HepG2 (cell line): Measurements from ENCODE around the gene TRDMT1. TPM values are rescaled to one million over a fixed set of nuclear protein-coding genes. Genes with fewer than 3 reads are reported as not detected.

Experiments
- ATAC-seq: fragments of 200-7000 bp; cut with Tn5 transposase; 3 replicates; pipeline ENCODE4 v1.9.1; 2020; ENCODE audit warnings: mild to moderate bottlenecking, moderate library complexity
- BruUV-seq: library from RNA; stranded (reverse); fragments of 400-500 nt; replicated peaks from 2 replicates; lab custom pipeline; 2021; lab: Mats Ljungman, UMichigan
- CTCF ChIA-PET: fragments of 300-600 bp; formaldehyde crosslinking; extraction: SDS; loops from one replicate; lab custom pipeline; 2021; ENCODE audit warnings: low total read pairs, inconsistent platforms, low intra/inter-chr PET ratio; lab: Yijun Ruan, JAX
- POLR2A ChIA-PET: fragments of 350-600 bp; sonication (Branson Sonifier 250); formaldehyde crosslinking; loops from one replicate; lab custom pipeline; 2020; ENCODE audit warnings: antibody characterized with exemption, inconsistent platforms; lab: Yijun Ruan, JAX
- DNase-seq: peaks from one replicate; pipeline ENCODE4 v3.0.0-alpha.2; 2015; ENCODE audit warnings: low spot score
- FAIRE-seq: peaks from 3 replicates; lab custom pipeline; 2011; peaks lifted over from hg19 to GRCh38; lab: Jason Lieb, UNC
- H2AFZ ChIP-seq: one replicate; pipeline ENCODE4 v1.6.1; 2011; ENCODE audit warnings: low read length, inconsistent platforms
- H3K27ac ChIP-seq: fragments of 300-600 bp; 3 replicates; pipeline ENCODE4 v1.8.0; 2011; ENCODE audit warnings: mixed run types, mild to moderate bottlenecking, mixed read lengths, low read length, inconsistent platforms; ENCODE audit not compliant: insufficient read depth; ENCODE audit errors: extremely low read length
- H3K27me3 ChIP-seq, 2 experiments: fragments of 200-600 bp in 1 of 2; 2 replicates in 1 of 2; 3 replicates in 1 of 2; pipeline versions ENCODE4 v1.6.0 to v1.8.0; 2011; ENCODE audit warnings: low read length in 2 of 2, mild to moderate bottlenecking in 2 of 2, moderate library complexity in 2 of 2, inconsistent platforms in 1 of 2; ENCODE audit not compliant: insufficient read depth in 2 of 2, control insufficient read depth in 1 of 2
- H3K36me3 ChIP-seq, 2 experiments: fragments of 200-600 bp in 1 of 2; replicated peaks in 1 of 2; 2 replicates in 1 of 2; 3 replicates in 1 of 2; pipeline versions ENCODE4 v1.5.1 to v1.8.0; 2011; ENCODE audit warnings: low read length in 2 of 2, inconsistent platforms in 1 of 2; ENCODE audit not compliant: insufficient read depth in 2 of 2, control insufficient read depth in 1 of 2
- H3K4me1 ChIP-seq: 2 replicates; pipeline ENCODE4 v1.5.1; 2012; ENCODE audit warnings: low read length, inconsistent platforms; ENCODE audit not compliant: insufficient read depth
- H3K4me2 ChIP-seq: 2 replicates; pipeline ENCODE4 v1.6.0; 2011; ENCODE audit warnings: low read depth, low read length, inconsistent platforms
- H3K4me3 ChIP-seq, 3 experiments: fragments of 200-600 bp in 1 of 3; sonication (generic), shearing (Covaris generic) in 1 of 3; replicated peaks in 1 of 3; 2 replicates each; pipeline ENCODE4 v1.5.1; 2011 to 2016; ENCODE audit warnings: low read length in 3 of 3, inconsistent platforms in 2 of 3, low read depth in 2 of 3, mild to moderate bottlenecking in 2 of 3, control low read depth in 1 of 3, mixed read lengths in 1 of 3; ENCODE audit not compliant: insufficient read depth in 1 of 3
- H3K79me2 ChIP-seq: one replicate; pipeline ENCODE4 v1.6.1; 2011; ENCODE audit warnings: low read length, inconsistent platforms; ENCODE audit not compliant: insufficient read depth
- H3K9ac ChIP-seq: 2 replicates; pipeline ENCODE4 v1.6.0; 2011; ENCODE audit warnings: mild to moderate bottlenecking, low read depth, low read length, inconsistent platforms; ENCODE audit not compliant: insufficient read depth
- H3K9me3 ChIP-seq: 2 replicates; pipeline ENCODE4 v1.5.1; 2012; ENCODE audit warnings: mild to moderate bottlenecking, low read length
- H4K20me1 ChIP-seq: 2 replicates; pipeline ENCODE4 v1.6.0; 2011; ENCODE audit warnings: inconsistent platforms, mild to moderate bottlenecking, low read length, moderate library complexity; ENCODE audit not compliant: insufficient read depth
- HMG20B ChIP-seq: conservative IDR thresholded peaks from 2 replicates; pipeline ENCODE4 v1.6.1; 2016; ENCODE audit warnings: missing genetic modification reagents, missing compliant biosample characterization
- HOXA7 ChIP-seq: sonication (generic); formaldehyde crosslinking; IDR thresholded peaks from 2 replicates; pipeline ENCODE4 v1.8.1; 2022; ENCODE audit warnings: mild to moderate bottlenecking, missing genetic modification reagents, moderate library complexity
- KMT2A ChIP-seq: sonication (generic); formaldehyde crosslinking; IDR thresholded peaks from 2 replicates; pipeline ENCODE4 v1.4.0; 2020; ENCODE audit warnings: missing genetic modification reagents
- MAFK ChIP-seq, 2 experiments: IDR thresholded peaks in 1 of 2; conservative IDR thresholded peaks in 1 of 2; 2 replicates each; pipeline ENCODE4 v1.6.1; 2011; ENCODE audit warnings: improper control_type of control experiment in 2 of 2, low read length in 2 of 2
- TSC22D2 ChIP-seq: sonication (generic); formaldehyde crosslinking; IDR thresholded peaks from 2 replicates; pipeline ENCODE4 v1.5.1; 2020; ENCODE audit warnings: missing genetic modification reagents, mild to moderate bottlenecking, borderline replicate concordance
- ZBTB3 ChIP-seq: sonication (generic); formaldehyde crosslinking; IDR thresholded peaks from 2 replicates; pipeline ENCODE4 v1.4.0; 2020; ENCODE audit warnings: low read depth, mild to moderate bottlenecking, moderate library complexity, missing genetic modification reagents, borderline replicate concordance
- ZNF572 ChIP-seq: sonication (generic); formaldehyde crosslinking; IDR thresholded peaks from 2 replicates; pipeline ENCODE4 v1.5.1; 2020; ENCODE audit warnings: mild to moderate bottlenecking, missing genetic modification reagents
- WGBS: methylation state at CpG from one replicate; pipeline ENCODE4 v1.1.6; 2017; ENCODE audit warnings: low lambda C conversion rate; 5-methylcytosine and 5-hydroxymethylcytosine counted together
- in situ Hi-C: cut with HindIII; loops from 2 replicates; pipeline ENCODE4 v1.10.0; 2017; ENCODE audit warnings: low pct_unique_long_range_greater_than_20kb; ENCODE audit not compliant: extremely low pct_ligation_motif_present
- intact Hi-C: fragments of 100-400 bp; cut with micrococcal nuclease; formaldehyde crosslinking; loops from one replicate; pipeline ENCODE4 v1.10.0; 2022; ENCODE audit not compliant: unreplicated experiment
- polyA plus RNA-seq, 8 experiments: library from polyadenylated mRNA; depleted of rRNA in 3 of 8; stranded (reverse) in 7 of 8; unstranded in 1 of 8; fragments of >200 nt; fragmentation: Illumina TruSeq in 4 of 8; extraction: Trizol in 4 of 8; gene quantifications; 2 replicates each; pipeline versions ENCODE4 v1.2.1 to v1.2.3, GENCODE V29; 2011 to 2016; ENCODE audit warnings: low read depth in 4 of 8, missing spikeins in 1 of 8, mixed read lengths in 1 of 8; ENCODE audit not compliant: insufficient read depth in 1 of 8
- total RNA-seq, 5 experiments: library from RNA; depleted of rRNA; stranded (reverse); fragments of >200 nt; fragmentation: Illumina TruSeq; extraction: Trizol; gene quantifications; 2 replicates each; pipeline ENCODE4 v1.2.3, GENCODE V29; 2016; ENCODE audit warnings: low read depth in 1 of 5
- TF ChIP-seq, protein P1 (sequence below): sonication (generic); formaldehyde crosslinking; IDR thresholded peaks from 2 replicates; pipeline ENCODE4; 2020; ENCODE audit warnings: missing genetic modification reagents, mild to moderate bottlenecking, borderline replicate concordance
- TF ChIP-seq, protein P2 (sequence below): sonication (generic); formaldehyde crosslinking; IDR thresholded peaks from 2 replicates; pipeline ENCODE4 v1.4.0; 2020; ENCODE audit warnings: missing genetic modification reagents
- TF ChIP-seq, protein P3 (sequence below): sonication (generic); formaldehyde crosslinking; IDR thresholded peaks from 2 replicates; pipeline ENCODE4 v1.5.1; 2020; ENCODE audit warnings: mild to moderate bottlenecking, missing genetic modification reagents, moderate library complexity

The TRDMT1 gene
- total and polyA plus RNA-seq, 2 of the 13 experiments (the other 11 are each of a cell fraction or from before 2014, with no cell fraction given), result 2.0 to 3.0 TPM

DNA sequence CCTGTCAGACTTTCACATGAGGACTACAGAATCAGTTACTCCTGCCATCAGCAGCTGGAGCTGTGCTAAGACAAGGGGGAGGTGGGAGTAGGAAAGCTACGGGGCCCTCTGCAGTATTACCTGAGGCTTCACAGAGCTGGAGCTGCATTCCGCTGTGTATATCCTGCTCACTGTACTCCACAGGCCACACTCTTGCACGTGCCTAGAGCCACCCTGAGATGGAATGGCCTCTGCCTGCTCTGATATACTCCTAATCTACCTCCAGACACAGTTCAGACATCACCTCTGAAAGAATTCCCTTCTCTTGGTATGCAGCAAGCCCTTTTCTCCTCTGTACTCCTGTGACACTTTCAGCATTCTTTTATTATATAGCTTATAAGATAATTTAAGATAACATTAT, 34.8 kb downstream of the TRDMT1 start:
- POLR2A ChIA-PET, result no interaction called here

DNA sequence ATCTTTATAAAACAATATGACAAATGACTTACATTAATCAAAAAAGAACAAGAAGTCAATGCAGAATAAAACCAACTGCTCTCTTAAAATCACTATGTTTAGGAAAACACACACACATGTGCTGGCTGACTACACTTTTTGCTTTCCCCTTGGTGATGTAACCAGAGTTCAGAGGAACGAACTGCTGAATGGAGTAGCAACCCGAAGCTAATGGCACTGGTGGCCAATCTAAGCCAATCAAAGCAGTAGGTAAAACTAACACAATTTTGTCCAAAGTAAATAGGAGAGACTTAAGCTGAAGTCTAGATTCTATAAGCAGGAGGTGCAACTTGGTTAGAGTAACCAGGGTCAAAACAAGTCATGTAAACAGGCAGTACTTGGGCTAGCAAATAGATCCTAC, 38.6 kb downstream of the TRDMT1 start:
- no peak for DNase-seq
- Histone ChIP-seq H3K9ac (no peak overlapping the region), H3K4me1 (no peaks in the 10 kb centered on the region), H4K20me1 (no peaks in the 10 kb centered on the region), H3K9me3 (no peaks in the 10 kb centered on the region), H3K4me3 (no peak overlapping the region), H3K79me2 (no peaks in the 10 kb centered on the region), H3K27me3 (no peaks in the 10 kb centered on the region), H3K4me2 (no peak overlapping the region), H3K27ac (no peak overlapping the region), H3K36me3 (no peaks in the 10 kb centered on the region), H2AFZ (no peak overlapping the region)
- POLR2A ChIA-PET, result no interaction called here
- intact Hi-C loops, result no loop called here
- no peak for FAIRE-seq
- no TSS peak for BruUV-seq
- WGBS, result 22% methylated on average over 2 of the region's 2 CpGs
- in situ Hi-C loops, result no loop called here
- CTCF ChIA-PET, result no interaction called here
- ATAC-seq, result no peak
- TF ChIP-seq KMT2A (CRISPR knock-in tag) (no peak), ZBTB3 (CRISPR knock-in tag) (no peak), ZNF572 (CRISPR knock-in tag) (no peak), HOXA7 (CRISPR knock-in tag) (no peak), HMG20B (CRISPR knock-in tag) (no peak), TSC22D2 (CRISPR knock-in tag) (no peak)
- TF ChIP-seq, protein P1, sequence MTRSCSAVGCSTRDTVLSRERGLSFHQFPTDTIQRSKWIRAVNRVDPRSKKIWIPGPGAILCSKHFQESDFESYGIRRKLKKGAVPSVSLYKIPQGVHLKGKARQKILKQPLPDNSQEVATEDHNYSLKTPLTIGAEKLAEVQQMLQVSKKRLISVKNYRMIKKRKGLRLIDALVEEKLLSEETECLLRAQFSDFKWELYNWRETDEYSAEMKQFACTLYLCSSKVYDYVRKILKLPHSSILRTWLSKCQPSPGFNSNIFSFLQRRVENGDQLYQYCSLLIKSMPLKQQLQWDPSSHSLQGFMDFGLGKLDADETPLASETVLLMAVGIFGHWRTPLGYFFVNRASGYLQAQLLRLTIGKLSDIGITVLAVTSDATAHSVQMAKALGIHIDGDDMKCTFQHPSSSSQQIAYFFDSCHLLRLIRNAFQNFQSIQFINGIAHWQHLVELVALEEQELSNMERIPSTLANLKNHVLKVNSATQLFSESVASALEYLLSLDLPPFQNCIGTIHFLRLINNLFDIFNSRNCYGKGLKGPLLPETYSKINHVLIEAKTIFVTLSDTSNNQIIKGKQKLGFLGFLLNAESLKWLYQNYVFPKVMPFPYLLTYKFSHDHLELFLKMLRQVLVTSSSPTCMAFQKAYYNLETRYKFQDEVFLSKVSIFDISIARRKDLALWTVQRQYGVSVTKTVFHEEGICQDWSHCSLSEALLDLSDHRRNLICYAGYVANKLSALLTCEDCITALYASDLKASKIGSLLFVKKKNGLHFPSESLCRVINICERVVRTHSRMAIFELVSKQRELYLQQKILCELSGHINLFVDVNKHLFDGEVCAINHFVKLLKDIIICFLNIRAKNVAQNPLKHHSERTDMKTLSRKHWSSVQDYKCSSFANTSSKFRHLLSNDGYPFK (CRISPR knock-in tag), result no peak
- TF ChIP-seq, protein P2, sequence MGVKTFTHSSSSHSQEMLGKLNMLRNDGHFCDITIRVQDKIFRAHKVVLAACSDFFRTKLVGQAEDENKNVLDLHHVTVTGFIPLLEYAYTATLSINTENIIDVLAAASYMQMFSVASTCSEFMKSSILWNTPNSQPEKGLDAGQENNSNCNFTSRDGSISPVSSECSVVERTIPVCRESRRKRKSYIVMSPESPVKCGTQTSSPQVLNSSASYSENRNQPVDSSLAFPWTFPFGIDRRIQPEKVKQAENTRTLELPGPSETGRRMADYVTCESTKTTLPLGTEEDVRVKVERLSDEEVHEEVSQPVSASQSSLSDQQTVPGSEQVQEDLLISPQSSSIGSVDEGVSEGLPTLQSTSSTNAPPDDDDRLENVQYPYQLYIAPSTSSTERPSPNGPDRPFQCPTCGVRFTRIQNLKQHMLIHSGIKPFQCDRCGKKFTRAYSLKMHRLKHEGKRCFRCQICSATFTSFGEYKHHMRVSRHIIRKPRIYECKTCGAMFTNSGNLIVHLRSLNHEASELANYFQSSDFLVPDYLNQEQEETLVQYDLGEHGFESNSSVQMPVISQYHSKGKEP (CRISPR knock-in tag), result no peak
- TF ChIP-seq, protein P3, sequence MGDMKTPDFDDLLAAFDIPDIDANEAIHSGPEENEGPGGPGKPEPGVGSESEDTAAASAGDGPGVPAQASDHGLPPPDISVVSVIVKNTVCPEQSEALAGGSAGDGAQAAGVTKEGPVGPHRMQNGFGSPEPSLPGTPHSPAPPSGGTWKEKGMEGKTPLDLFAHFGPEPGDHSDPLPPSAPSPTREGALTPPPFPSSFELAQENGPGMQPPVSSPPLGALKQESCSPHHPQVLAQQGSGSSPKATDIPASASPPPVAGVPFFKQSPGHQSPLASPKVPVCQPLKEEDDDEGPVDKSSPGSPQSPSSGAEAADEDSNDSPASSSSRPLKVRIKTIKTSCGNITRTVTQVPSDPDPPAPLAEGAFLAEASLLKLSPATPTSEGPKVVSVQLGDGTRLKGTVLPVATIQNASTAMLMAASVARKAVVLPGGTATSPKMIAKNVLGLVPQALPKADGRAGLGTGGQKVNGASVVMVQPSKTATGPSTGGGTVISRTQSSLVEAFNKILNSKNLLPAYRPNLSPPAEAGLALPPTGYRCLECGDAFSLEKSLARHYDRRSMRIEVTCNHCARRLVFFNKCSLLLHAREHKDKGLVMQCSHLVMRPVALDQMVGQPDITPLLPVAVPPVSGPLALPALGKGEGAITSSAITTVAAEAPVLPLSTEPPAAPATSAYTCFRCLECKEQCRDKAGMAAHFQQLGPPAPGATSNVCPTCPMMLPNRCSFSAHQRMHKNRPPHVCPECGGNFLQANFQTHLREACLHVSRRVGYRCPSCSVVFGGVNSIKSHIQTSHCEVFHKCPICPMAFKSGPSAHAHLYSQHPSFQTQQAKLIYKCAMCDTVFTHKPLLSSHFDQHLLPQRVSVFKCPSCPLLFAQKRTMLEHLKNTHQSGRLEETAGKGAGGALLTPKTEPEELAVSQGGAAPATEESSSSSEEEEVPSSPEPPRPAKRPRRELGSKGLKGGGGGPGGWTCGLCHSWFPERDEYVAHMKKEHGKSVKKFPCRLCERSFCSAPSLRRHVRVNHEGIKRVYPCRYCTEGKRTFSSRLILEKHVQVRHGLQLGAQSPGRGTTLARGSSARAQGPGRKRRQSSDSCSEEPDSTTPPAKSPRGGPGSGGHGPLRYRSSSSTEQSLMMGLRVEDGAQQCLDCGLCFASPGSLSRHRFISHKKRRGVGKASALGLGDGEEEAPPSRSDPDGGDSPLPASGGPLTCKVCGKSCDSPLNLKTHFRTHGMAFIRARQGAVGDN (CRISPR knock-in tag), result no peak

More for the DNA sequence above, 34.8 kb downstream of the TRDMT1 start:
- DNase-seq (no peak), ATAC-seq (no peak), FAIRE-seq (no peak)
- CTCF ChIA-PET, result no interaction called here
- Histone ChIP-seq H3K4me2 (no peak overlapping the region), H4K20me1 (no peaks in the 10 kb centered on the region), H3K27ac (no peak overlapping the region), H3K4me1 (no peaks in the 10 kb centered on the region), H3K79me2 (no peaks in the 10 kb centered on the region), H2AFZ (no peak overlapping the region), H3K27me3 (no peaks in the 10 kb centered on the region), H3K36me3 (no peaks in the 10 kb centered on the region), H3K9me3 (no peaks in the 10 kb centered on the region), H3K9ac (no peak overlapping the region), H3K4me3 (no peak overlapping the region)
- in situ Hi-C loops (no loop called here), intact Hi-C loops (no loop called here)
- 10% methylated on average over 1 of the region's 3 CpGs for WGBS
- TF ChIP-seq MAFK (conservative IDR thresholded peaks at IDR 0.05 in 1 of 2, IDR thresholded peaks at IDR 0.05 in 1 of 2; ENCODE audit: low read length in 2 of 2), result no peak
- no TSS peak for BruUV-seq
